ENCODE results near the gene SERTAD2. TPM values are rescaled to one million over a fixed set of nuclear protein-coding genes. Genes with fewer than 3 reads are reported as not detected.

SERTAD2 gene
- total and polyA plus RNA-seq, 2 donors (not counting 3 experiments of a cell fraction or from before 2014, with no cell fraction given), result 5.5 to 11.2 TPM

- POLR2A ChIA-PET, result interaction anchor here (5.5 kb wide), 1 partner anchor 98 kb away, joined by 62 read pairs; no protein-coding TSS in a partner anchor
- no peak for TF ChIP-seq EZH2 (IDR thresholded peaks at IDR 0.05; ENCODE audit: borderline replicate concordance, low read depth, low read length, severe bottlenecking)
- TF ChIP-seq POLR2AphosphoS5 (IDR thresholded peaks at IDR 0.05; ENCODE audit: insufficient read depth, low read depth, low read length), result no peak
- no peak for TF ChIP-seq CTCF (IDR thresholded peaks at IDR 0.05; ENCODE audit: extremely low read depth in 1 of 2, insufficient read depth in 1 of 2, low read depth in 1 of 2, low read length in 2 of 2)
- no peak for TF ChIP-seq GATA2 (IDR thresholded peaks at IDR 0.05; ENCODE audit: insufficient read depth, insufficient read length, low read depth, low read length)
- no peak for TF ChIP-seq MYC (IDR thresholded peaks at IDR 0.05; ENCODE audit: low read depth, low read length)
- TF ChIP-seq FOS (IDR thresholded peaks at IDR 0.05; ENCODE audit: borderline replicate concordance, insufficient read depth, low read length), result no peak
- Histone ChIP-seq H3K9me3 (replicated peaks; ENCODE audit: control insufficient read depth, insufficient read depth, low read length) (no peaks in the 10 kb centered on the region), H3K36me3 (ENCODE audit: control insufficient read depth in 2 of 2, extremely low read depth in 1 of 2, insufficient read depth in 2 of 2, low read length in 2 of 2) (no peaks in the 10 kb centered on the region), H3K9ac (replicated peaks; ENCODE audit: extremely low read depth, insufficient read depth, low read length) (no peak overlapping the region), H3K4me3 (replicated peaks in 1 of 3; ENCODE audit: insufficient read depth in 1 of 3, low read depth in 1 of 3, low read length in 3 of 3) (no peak overlapping the region), H3K4me2 (ENCODE audit: insufficient read depth, low read length) (peak overlapping the region; percentile 86), H3K27me3 (ENCODE audit: control insufficient read depth in 2 of 2, insufficient read depth in 2 of 2, low read length in 2 of 2) (no peaks in the 10 kb centered on the region), H2AFZ (ENCODE audit: low read depth, low read length) (no peak overlapping the region), H3K9me1 (replicated peaks; ENCODE audit: control insufficient read depth, extremely low read depth, insufficient read depth, low read length) (no peaks in the 10 kb centered on the region), H3K4me1 (ENCODE audit: control insufficient read depth, extremely low read depth, insufficient read depth, low read length) (peaks cover 23% of the 10 kb centered on the region), H3K27ac (ENCODE audit: insufficient read depth, low read depth, low read length) (no peak overlapping the region), H4K20me1 (replicated peaks; ENCODE audit: control insufficient read depth, extremely low read depth, insufficient read depth, low read length) (no peaks in the 10 kb centered on the region), H3K79me2 (ENCODE audit: control insufficient read depth, insufficient read depth, low read length) (peaks cover 60% of the 10 kb centered on the region)
- DNase-seq (ENCODE audit: low read depth, low spot score), result no peak
- BruUV-seq (replicated peaks), result no TSS peak
- FAIRE-seq, result no peak
- dilution Hi-C loops (cut with MboI; ENCODE audit: extremely low pct_ligation_motif_present, low sequenced_read_pairs) (no loop called here), intact Hi-C loops (cut with micrococcal nuclease) (no loop called here)
- CTCF ChIA-PET, result interaction anchor here (1.1 to 5.3 kb wide), 8 partner anchors 10 to 216 kb away, joined by 3 to 42 read pairs (median 12); no protein-coding TSS in a partner anchor
Observed at GRCh38 chr2:64651590-64651989, 2.1 kb downstream of the SERTAD2 start.

Data from endothelial cell of umbilical vein (primary cell).